ENCODE data around the gene HTT. TPM values are rescaled to one million over a fixed set of nuclear protein-coding genes. Genes with fewer than 3 reads are reported as not detected.

Gene HTT
- total RNA-seq, 1 experiment from 2014 or later: 64.4 TPM

DNA sequence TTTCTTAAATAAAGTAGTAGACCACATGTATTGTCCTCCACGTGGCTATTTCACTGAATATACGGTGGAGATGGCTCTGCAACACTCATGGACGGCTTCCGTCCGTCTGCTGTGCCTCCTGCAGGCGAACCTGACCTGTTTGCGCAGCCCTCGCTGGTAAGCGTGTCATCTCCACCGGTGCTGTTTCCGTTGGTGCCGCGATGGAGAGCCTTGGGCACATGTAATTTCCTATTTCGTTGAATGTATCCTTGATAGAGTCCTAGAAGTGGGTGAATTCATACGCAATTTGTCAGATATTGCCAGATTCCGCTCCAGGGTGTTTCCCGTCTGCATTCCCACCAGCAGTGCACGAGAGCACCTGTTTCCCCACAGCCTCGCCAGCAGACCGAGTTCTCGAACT lies 48.6 kb upstream of the HTT start:
- no peak overlapping the region for H2BK15ac ChIP-seq (ENCODE audit: low read depth, low read length)
- H3T11ph ChIP-seq (ENCODE audit: low read length): no peak overlapping the region
- no peak overlapping the region for H4K91ac ChIP-seq (ENCODE audit: insufficient read length, low read depth, low read length)
- H3K14ac ChIP-seq (ENCODE audit: insufficient read depth, low read length): no peak overlapping the region
- no peak overlapping the region for H3K4me2 ChIP-seq (ENCODE audit: insufficient read depth, insufficient read length, low read length)
- H3K27me3 ChIP-seq (ENCODE audit: insufficient read depth, low read length): no peaks in the 10 kb centered on the region
- H2BK12ac ChIP-seq (ENCODE audit: insufficient read length, low read depth, low read length): no peak overlapping the region
- no peak overlapping the region for H2BK120ac ChIP-seq (ENCODE audit: low read depth, low read length, poor library complexity, severe bottlenecking)
- no peaks in the 10 kb centered on the region for H4K20me1 ChIP-seq (ENCODE audit: control insufficient read depth, insufficient read depth, insufficient read length)
- H4K5ac ChIP-seq (ENCODE audit: insufficient read length, low read depth, low read length): no peak overlapping the region
- no peak for DNase-seq
- H3K23me2 ChIP-seq (ENCODE audit: insufficient read length, low read depth, low read length, poor library complexity, severe bottlenecking): no peaks in the 10 kb centered on the region
- H3K4ac ChIP-seq (ENCODE audit: low read depth, low read length): no peak overlapping the region
- Mint-ChIP-seq H3K36me3 (ENCODE audit: insufficient read depth in 1 of 3, low read depth in 3 of 3) (0 out of 7 replicates have a peak, but pooled peaks cover 0 to 2% (median 0%) of the 10 kb centered on the region in 3 experiments), H3K27me3 (ENCODE audit: low read depth) (peaks cover 5% of the 10 kb centered on the region; the same call in 1 of the 2 replicates), H3K4me3 (no peak overlapping the region), H3K27ac (no peak overlapping the region), H3K9me3 (no peaks in the 10 kb centered on the region; a peak in 1 of 5 replicates), H3K4me1 (peaks cover 5 to 6% of the 10 kb centered on the region in 2 experiments)
- no peak overlapping the region for H3K23ac ChIP-seq (ENCODE audit: insufficient read length, low read depth, low read length)
- no peaks in the 10 kb centered on the region for H3K79me1 ChIP-seq (ENCODE audit: insufficient read depth, low read depth, low read length, poor library complexity, severe bottlenecking)
- TF ChIP-seq, protein P1, sequence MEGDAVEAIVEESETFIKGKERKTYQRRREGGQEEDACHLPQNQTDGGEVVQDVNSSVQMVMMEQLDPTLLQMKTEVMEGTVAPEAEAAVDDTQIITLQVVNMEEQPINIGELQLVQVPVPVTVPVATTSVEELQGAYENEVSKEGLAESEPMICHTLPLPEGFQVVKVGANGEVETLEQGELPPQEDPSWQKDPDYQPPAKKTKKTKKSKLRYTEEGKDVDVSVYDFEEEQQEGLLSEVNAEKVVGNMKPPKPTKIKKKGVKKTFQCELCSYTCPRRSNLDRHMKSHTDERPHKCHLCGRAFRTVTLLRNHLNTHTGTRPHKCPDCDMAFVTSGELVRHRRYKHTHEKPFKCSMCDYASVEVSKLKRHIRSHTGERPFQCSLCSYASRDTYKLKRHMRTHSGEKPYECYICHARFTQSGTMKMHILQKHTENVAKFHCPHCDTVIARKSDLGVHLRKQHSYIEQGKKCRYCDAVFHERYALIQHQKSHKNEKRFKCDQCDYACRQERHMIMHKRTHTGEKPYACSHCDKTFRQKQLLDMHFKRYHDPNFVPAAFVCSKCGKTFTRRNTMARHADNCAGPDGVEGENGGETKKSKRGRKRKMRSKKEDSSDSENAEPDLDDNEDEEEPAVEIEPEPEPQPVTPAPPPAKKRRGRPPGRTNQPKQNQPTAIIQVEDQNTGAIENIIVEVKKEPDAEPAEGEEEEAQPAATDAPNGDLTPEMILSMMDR (conservative IDR thresholded peaks at IDR 0.05): no peak
- no CpG with 5 or more reads among the region's 21 CpGs for WGBS (ENCODE audit: extremely low coverage, insufficient read length, low lambda C conversion rate)
- no peak overlapping the region for H4K8ac ChIP-seq (replicated peaks; ENCODE audit: insufficient read length, low read depth, low read length)
- H3K9ac ChIP-seq (ENCODE audit: extremely low read depth, insufficient read length, low read length): no peak overlapping the region
- H3K56ac ChIP-seq (ENCODE audit: insufficient read length, low read depth, low read length): no peak overlapping the region
- no peaks in the 10 kb centered on the region for H3K9me3 ChIP-seq (ENCODE audit: control insufficient read depth, low read depth, low read length)
- H3K27ac ChIP-seq (ENCODE audit: insufficient read length, low read depth, low read length): no peak overlapping the region
- no peak overlapping the region for H2BK5ac ChIP-seq (ENCODE audit: insufficient read length, low read length)
- no peaks in the 10 kb centered on the region for H3K79me2 ChIP-seq (ENCODE audit: insufficient read depth, low read length)
- H3K4me1 ChIP-seq (ENCODE audit: insufficient read depth, low read length): no peaks in the 10 kb centered on the region
- no peak overlapping the region for H3K18ac ChIP-seq (ENCODE audit: insufficient read length, low read depth, low read length)
- H2AK5ac ChIP-seq (ENCODE audit: insufficient read length, low read length): no peak overlapping the region
- H2BK20ac ChIP-seq (ENCODE audit: low read depth, low read length, poor library complexity, severe bottlenecking): no peak overlapping the region
- H2AFZ ChIP-seq (ENCODE audit: low read length): no peak overlapping the region
